RCC 7860 (cell line): ENCODE results near the gene RAB14.
"Not testable (repeated sequence)": the region's sequence is repeated elsewhere in the genome, so short reads cannot be mapped to it uniquely, and the experiment has no call there.

Source experiments
- DNase-seq: peaks from one replicate; pipeline ENCODE4 v3.0.0-alpha.2; 2015; ENCODE audit warnings: low spot score
- FAIRE-seq: peaks from 2 replicates; lab custom pipeline; 2012; peaks lifted over from hg19 to GRCh38; lab: Jason Lieb, UNC

The RAB14 gene

GRCh38 chr9:121192959-121193640 lies 8.6 kb downstream of the RAB14 start:
- DNase-seq, result no peak
- no peak for FAIRE-seq

DNA sequence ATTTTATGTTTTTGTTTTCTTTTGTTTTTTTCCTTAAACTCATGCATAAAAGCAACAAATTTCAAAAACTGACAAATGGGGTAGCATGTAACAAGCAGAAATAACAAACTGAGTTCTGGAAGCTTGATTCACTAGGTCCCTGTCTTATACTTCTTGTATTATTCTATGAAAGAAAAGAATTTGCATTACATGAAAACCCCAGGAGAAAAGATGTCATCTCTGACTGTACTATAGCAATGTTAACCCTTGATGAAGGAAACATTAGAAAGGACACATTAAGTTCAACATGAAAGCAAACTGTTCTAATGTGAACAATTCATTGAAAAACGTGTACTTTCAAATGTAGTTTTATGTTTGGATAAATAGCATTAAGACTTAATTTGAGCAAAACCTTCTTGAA lies 9.2 kb downstream of the RAB14 start:
- no peak for DNase-seq
- FAIRE-seq, result no peak

DNA sequence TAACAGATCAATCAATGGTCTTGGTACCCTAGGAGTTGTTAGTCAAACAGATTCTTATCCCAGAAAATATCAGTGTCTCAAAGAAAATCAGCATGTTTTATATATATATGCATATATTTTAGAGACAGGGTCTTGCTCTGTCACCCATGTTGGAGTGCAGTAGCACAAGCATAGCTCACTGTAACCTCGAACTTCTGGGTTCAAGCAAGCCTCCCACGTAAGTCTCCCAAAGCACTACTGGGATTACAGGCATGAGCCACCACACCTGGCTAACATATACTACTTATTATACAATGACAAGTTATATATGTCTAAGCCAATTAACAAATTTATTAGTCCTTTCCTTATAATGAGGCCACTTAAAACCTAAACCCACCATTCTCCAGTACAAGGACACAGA lies 10.4 kb downstream of the RAB14 start:
- DNase-seq (no peak), FAIRE-seq (no peak)

DNA sequence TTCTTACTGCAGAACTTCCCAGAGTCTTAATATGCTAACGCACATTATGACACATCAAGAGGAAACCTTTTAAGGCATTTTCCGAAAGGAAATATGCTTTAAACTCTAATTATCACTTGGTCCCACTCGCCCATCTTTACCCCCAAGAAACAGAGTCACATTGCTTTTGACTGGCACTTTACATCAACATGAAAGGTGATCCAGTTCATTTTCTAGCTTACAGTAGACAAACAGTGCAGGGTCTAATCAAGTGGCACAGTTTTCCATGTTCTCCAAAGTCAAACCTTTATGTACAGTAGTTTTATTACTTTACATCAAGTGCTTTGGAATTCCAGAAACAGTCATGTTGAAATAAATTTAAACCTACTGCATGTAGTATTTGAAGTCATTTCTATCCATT lies 12.0 kb downstream of the RAB14 start:
- no peak for FAIRE-seq
- DNase-seq, result no peak

GRCh38 chr9:121189006-121189405 lies 12.7 kb downstream of the RAB14 start:
- DNase-seq (no peak), FAIRE-seq (no peak)

- DNase-seq (no peak), FAIRE-seq (no peak)
Measured at GRCh38 chr9:121187636-121188305, 13.9 kb downstream of the RAB14 start.

DNA sequence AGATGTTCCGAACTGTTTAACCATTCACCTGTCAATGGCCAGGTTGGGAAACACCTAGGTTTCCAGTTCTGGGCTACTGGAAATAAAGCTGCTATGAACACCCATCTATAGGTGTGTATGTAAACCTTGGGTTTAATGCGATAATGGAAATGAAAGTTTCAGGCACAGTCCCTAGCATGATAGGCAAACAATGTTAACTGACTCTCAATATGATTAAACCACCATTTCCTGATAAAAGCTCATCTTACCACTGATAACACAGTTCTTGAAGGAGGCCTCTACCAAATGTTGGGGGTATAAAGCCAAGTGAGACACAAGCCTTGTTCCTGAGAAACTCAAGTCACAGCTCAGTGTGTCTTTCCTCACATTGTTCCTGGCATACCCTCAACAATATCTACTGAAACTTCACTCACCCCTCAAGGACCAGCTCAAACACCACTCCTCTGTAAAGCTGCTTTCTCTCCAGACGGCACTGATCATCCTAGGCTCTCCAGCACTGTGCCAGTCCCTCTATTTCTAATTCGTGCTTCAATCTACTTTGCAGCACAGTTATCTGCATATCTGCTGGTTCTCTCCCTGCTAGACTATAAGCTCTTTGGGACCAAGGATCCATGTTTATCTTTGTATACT lies 15.8 kb downstream of the RAB14 start:
- FAIRE-seq, result no peak

DNA sequence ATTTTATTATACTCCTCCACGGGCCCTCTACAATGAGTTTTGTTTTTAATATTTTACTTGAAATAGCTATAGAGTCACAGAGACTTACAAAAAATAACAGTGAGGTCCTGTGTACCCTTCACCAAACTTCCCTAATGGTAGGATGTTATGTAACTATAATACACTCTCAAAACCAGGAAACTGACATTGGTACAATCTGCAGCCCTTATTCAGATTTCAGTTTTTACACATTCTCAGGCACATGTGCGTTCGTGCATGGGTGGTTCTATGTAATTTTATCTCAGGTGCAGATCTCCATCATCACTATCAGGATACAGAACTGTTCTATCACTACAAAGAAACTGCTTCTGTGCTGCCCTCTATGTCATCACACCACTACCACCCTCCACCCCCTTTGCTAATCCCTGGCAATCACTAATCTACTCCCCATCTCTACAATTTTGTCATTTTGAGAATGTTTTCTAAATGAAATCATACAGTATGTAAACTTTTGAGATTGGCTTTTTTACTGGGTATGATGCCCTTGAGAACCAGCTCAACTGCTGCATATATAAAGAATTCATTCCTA lies 16.4 kb downstream of the RAB14 start:
- DNase-seq (no peak), FAIRE-seq (no peak)

More for the DNA sequence above, 15.8 kb downstream of the RAB14 start:
- no peak for DNase-seq

- no peak for FAIRE-seq
Measured at GRCh38 chr9:121184463-121184862, 17.2 kb downstream of the RAB14 start.

GRCh38 chr9:121183666-121184423 lies 17.8 kb downstream of the RAB14 start:
- DNase-seq (no peak), FAIRE-seq (no peak)

More at GRCh38 chr9:121184463-121184862, 17.2 kb downstream of the RAB14 start:
- no peak for DNase-seq

DNA sequence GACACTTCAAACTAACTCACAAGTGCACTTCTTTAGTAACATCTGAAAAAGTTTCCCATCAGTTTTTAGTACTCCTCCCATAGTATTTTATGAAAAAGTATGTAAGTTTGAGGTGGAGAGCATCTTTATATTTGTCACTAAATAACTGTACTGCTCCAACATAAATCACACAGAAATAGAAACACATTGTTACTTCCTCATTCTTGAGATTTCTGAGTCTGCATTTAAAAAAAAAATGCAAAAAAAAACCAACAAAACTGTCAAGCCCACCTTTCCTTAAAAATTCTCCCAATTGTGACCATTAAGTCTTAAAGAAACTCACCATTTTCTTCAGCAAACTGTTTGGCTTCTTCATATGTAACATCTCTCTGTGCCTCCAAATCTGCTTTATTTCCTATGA lies 18.7 kb downstream of the RAB14 start:
- FAIRE-seq, result no peak
- no peak for DNase-seq

- FAIRE-seq, result no peak
Measured at GRCh38 chr9:121182101-121182836, 19.4 kb downstream of the RAB14 start.

DNA sequence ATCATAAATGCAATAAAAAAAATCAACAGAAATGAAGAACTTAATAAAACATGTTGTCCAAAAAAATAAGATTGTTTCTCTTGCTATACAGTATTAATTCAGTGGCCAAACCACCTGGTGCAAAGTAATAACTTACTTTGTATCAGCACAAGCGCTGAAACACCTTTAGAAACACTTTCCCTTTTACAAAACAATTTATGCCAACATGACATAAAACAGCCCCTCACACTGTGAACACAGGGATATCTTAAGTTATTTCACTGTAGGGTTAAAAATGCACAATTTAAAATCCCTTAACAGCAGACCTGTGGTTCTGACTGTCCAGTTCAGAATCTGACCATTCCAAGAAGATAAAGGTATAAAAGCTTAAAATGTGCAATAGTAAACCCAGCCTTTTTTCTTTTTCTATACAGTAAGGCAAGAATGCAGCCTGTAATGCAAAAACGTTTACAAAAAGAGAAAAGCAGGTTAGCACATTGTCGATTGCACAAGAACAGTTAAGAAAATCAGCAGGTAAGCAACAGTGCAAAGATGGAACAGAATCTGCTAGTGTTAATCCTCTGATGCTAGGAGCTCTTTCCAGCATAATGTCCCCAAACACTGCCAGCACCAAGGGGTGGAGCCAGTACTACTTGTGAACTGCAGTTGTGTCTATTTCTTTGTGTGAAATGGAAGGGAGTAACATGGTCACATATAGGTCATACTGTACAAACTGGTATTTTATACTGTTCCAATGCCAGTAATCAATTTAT lies 21.6 kb downstream of the RAB14 start:
- DNase-seq (no peak), FAIRE-seq (no peak)

More at GRCh38 chr9:121182101-121182836, 19.4 kb downstream of the RAB14 start:
- DNase-seq, result no peak

GRCh38 chr9:121179373-121179721 lies 22.3 kb downstream of the RAB14 start:
- FAIRE-seq, DNase-seq: not testable (repeated sequence)

DNA sequence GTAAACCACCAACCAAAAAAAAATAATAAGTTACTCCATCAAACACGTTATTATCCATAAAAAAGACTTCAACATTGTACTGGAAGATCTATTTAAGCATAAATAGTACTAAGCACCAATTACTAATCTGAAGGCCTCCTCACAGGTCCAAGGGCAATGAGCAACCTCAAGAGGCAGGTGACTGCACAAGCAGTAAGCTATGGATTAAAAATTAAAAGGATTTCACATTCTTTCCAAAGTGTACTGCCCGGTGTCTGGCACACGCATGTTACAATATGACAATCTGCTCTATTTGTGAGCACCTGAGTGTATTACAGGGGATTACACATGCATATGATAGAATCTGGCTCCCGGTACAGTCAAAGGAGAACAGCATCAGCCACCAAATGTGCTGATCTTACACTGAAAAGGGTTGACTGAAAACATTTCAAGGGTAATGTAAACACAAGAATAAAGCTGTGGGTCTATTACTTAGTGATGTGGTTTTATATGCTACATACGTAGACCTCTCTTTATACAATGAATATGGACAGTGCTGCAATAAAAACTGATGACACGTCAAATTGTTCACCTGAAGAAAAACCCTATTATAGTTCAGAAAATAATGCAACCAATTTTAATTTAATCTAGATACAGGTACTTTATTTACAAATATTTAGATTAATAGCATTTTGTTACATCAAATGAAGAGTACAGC lies 22.8 kb downstream of the RAB14 start:
- FAIRE-seq, result no peak
- DNase-seq, result no peak

GRCh38 chr9:121173501-121173900 lies 28.2 kb downstream of the RAB14 start:
- DNase-seq (no peak), FAIRE-seq (no peak)

DNA sequence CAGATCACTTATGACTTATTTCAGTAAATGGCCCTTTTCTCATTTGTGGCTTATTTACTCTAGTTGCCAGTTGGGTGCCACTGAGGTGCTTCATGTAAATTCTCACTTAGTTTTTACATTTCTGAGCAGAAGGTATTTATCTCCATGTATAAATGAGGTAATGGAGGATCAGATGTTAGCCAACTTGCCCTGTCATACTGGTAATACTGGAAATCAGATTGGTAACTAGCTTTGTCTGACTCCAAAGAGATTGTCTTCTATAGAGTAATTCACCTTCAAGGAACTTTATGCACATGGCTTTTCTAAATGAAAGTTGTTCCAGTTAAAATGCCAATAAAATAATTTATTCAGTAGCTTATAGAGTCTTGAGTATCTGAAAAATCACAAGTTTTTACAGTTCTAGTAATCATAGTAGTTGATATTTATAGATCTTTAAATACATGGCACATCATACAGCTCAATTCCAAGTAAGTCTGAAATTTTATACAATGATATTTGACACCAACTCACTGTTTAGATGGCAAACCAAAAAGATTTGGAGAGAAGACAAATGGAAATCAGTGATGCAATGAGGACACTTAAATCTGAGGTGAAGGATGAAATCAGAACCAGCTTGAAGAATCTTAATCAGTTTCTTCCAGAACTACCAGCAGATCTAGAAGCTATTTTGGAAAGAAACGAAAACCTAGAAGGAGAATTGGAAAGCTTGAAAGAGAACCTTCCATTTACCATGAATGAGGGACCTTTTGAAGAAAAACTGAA lies 28.8 kb downstream of the RAB14 start:
- FAIRE-seq (no peak), DNase-seq (no peak)

DNA sequence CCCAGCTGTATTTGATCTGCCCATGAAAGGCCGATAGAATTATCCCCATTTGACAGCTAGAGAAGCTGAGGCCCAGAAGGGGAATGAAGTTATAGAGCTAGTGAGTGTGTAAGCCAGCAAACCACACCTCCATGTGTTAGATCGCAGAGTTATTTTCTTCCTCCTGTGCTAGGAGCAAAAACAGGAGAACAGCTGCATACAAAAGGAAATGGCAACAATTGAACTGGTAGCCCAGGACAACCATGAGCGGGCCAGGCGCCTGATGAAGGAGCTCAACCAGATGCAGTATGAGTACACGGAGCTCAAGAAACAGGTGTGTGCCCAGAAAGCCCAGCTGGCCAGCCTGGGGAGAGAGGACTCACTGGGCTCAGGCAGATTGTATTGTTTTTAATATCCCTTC lies 30.4 kb downstream of the RAB14 start:
- DNase-seq (no peak), FAIRE-seq (no peak)
